Measurements from ENCODE around the gene KCNH3.

The KCNH3 gene

DNA sequence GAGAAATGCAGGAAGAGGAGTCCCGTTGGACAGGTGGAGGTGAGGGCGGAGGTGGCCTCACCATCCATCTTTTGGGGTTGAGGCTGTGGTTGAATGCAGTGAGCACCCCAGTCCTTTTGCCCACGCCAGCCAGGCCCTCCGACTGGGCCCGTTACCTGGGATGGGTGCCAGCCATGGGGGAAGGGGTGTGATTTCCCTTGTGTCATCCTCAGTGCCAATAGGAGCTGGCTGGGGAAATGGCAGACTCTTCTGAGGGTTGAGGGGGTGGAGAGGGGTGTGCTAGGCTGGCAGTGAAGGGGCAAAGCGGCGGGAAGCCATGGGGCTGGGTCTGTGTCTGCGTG is 9.6 kb downstream of the KCNH3 start:
- TF ChIP-seq, protein P1, sequence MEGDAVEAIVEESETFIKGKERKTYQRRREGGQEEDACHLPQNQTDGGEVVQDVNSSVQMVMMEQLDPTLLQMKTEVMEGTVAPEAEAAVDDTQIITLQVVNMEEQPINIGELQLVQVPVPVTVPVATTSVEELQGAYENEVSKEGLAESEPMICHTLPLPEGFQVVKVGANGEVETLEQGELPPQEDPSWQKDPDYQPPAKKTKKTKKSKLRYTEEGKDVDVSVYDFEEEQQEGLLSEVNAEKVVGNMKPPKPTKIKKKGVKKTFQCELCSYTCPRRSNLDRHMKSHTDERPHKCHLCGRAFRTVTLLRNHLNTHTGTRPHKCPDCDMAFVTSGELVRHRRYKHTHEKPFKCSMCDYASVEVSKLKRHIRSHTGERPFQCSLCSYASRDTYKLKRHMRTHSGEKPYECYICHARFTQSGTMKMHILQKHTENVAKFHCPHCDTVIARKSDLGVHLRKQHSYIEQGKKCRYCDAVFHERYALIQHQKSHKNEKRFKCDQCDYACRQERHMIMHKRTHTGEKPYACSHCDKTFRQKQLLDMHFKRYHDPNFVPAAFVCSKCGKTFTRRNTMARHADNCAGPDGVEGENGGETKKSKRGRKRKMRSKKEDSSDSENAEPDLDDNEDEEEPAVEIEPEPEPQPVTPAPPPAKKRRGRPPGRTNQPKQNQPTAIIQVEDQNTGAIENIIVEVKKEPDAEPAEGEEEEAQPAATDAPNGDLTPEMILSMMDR (IDR thresholded peaks at IDR 0.05; ENCODE audit: poor library complexity, severe bottlenecking), result no peak
- no peak for DNase-seq (ENCODE audit: low spot score)

GRCh38 chr12:49548822-49549648 is 10.2 kb downstream of the KCNH3 start:
- Histone ChIP-seq H3K4me1 (ENCODE audit: insufficient read depth, poor library complexity, severe bottlenecking) (peaks cover 8% of the 10 kb centered on the region), H3K4me3 (ENCODE audit: severe bottlenecking) (no peak overlapping the region), H3K27ac (ENCODE audit: poor library complexity, severe bottlenecking) (no peak overlapping the region), H3K36me3 (ENCODE audit: low read depth) (no peaks in the 10 kb centered on the region), H3K27me3 (ENCODE audit: insufficient read depth, poor library complexity, severe bottlenecking) (no peaks in the 10 kb centered on the region), H3K9me3 (ENCODE audit: severe bottlenecking) (no peaks in the 10 kb centered on the region)
- TF ChIP-seq, protein P1 (IDR thresholded peaks at IDR 0.05; ENCODE audit: poor library complexity, severe bottlenecking), result no peak
- ATAC-seq (ENCODE audit: low read depth) (no peak), DNase-seq (ENCODE audit: low spot score) (no peak)

More for the DNA sequence above, 9.6 kb downstream of the KCNH3 start:
- Histone ChIP-seq H3K27me3 (ENCODE audit: insufficient read depth, poor library complexity, severe bottlenecking) (no peaks in the 10 kb centered on the region), H3K9me3 (ENCODE audit: severe bottlenecking) (no peaks in the 10 kb centered on the region), H3K27ac (ENCODE audit: poor library complexity, severe bottlenecking) (no peak overlapping the region), H3K36me3 (ENCODE audit: low read depth) (no peaks in the 10 kb centered on the region), H3K4me1 (ENCODE audit: insufficient read depth, poor library complexity, severe bottlenecking) (peaks cover 8% of the 10 kb centered on the region), H3K4me3 (ENCODE audit: severe bottlenecking) (no peak overlapping the region)
- ATAC-seq (ENCODE audit: low read depth), result no peak

DNA sequence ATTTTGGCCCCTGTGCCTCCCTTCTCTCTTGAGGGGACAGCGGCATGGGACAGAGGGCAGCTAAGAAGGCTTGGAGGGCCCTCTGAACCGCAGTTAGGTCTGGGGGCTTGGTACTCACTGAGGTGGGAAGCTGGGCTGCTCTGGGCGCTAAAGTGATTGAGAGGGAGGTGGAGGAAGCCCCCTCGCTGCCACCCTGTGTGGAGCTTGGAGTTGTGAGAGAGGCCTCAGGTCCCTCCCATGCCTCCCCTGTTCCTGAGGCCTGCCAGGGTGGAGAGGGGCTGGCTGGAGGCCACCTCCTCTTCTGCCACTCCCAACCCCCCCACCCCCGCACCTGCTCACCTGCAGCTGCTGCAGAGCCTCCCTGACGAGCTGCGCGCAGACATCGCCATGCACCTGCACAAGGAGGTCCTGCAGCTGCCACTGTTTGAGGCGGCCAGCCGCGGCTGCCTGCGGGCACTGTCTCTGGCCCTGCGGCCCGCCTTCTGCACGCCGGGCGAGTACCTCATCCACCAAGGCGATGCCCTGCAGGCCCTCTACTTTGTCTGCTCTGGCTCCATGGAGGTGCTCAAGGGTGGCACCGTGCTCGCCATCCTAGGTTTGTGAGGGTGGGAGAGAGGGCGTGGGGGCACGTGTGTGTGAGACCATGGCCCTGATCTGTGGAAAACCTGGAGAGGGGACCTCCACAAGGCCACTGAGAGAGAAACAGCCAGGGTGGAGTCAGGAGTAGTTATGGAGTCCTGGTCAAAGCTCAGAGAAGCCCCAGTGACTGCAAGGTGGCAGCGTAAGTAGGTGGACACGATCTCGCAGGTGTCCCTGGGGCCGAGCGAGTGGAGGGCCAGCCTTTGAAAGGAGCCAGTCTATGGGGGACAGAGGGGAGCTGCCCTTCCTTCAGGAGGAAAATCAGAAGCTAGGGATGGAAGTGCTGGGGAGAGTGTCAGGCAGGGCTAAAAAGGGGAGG is 11.2 kb downstream of the KCNH3 start:
- no peak overlapping the region for H3K4me3 ChIP-seq (ENCODE audit: severe bottlenecking)
- H3K4me1 ChIP-seq (ENCODE audit: insufficient read depth, poor library complexity, severe bottlenecking), result peaks cover 8% of the 10 kb centered on the region

DNA sequence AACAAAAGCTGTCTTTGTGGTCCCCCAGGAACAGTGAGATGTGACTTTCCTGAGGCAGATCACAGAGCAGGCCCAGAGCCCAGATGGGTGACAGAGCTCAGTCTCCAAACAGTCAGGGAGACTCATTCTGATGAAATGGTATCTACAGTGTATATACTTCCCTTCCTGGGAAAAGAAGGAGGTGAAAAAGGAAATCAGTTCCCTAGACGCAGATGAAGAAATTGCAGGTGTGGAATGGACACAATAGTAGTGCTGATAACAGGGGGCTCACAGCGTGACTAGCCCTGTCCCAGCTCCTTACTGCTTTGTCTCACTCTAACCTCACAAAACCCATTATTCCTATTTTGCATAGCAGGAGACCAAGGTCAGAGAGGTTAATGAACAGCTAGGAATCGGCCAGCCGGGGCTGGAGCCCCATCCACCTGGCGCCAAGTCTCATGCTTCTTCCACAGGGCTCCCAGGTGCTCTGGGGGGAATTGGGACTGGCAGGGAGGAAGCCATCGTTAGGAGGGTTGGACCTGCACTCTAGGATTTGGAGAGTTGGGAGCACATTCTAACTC is 11.9 kb downstream of the KCNH3 start:
- peaks cover 8% of the 10 kb centered on the region for H3K4me1 ChIP-seq (ENCODE audit: insufficient read depth, poor library complexity, severe bottlenecking)
- no peak for ATAC-seq (ENCODE audit: low read depth)
- no peak for DNase-seq (ENCODE audit: low spot score)

More for the DNA sequence above, 11.2 kb downstream of the KCNH3 start:
- Histone ChIP-seq H3K27ac (ENCODE audit: poor library complexity, severe bottlenecking) (no peak overlapping the region), H3K9me3 (ENCODE audit: severe bottlenecking) (no peaks in the 10 kb centered on the region), H3K27me3 (ENCODE audit: insufficient read depth, poor library complexity, severe bottlenecking) (no peaks in the 10 kb centered on the region), H3K36me3 (ENCODE audit: low read depth) (no peaks in the 10 kb centered on the region)
- TF ChIP-seq, protein P1 (IDR thresholded peaks at IDR 0.05; ENCODE audit: poor library complexity, severe bottlenecking), result no peak
- no peak for ATAC-seq (ENCODE audit: low read depth)
- no peak for DNase-seq (ENCODE audit: low spot score)

More for the DNA sequence above, 11.9 kb downstream of the KCNH3 start:
- H3K27me3 ChIP-seq (ENCODE audit: insufficient read depth, poor library complexity, severe bottlenecking), result no peaks in the 10 kb centered on the region
- no peak overlapping the region for H3K27ac ChIP-seq (ENCODE audit: poor library complexity, severe bottlenecking)
- no peaks in the 10 kb centered on the region for H3K9me3 ChIP-seq (ENCODE audit: severe bottlenecking)
- no peak overlapping the region for H3K4me3 ChIP-seq (ENCODE audit: severe bottlenecking)
- H3K36me3 ChIP-seq (ENCODE audit: low read depth), result no peaks in the 10 kb centered on the region
- TF ChIP-seq, protein P1 (IDR thresholded peaks at IDR 0.05; ENCODE audit: poor library complexity, severe bottlenecking), result no peak

All from RWPE2 (cell line).